AG08395 (cell line): ENCODE data around the gene ATAT1.

Source experiments
- DNase-seq: peaks from one replicate; pipeline ENCODE4 v3.0.0; 2012; ENCODE audit warnings: mixed read lengths, low spot score

Gene ATAT1

DNA sequence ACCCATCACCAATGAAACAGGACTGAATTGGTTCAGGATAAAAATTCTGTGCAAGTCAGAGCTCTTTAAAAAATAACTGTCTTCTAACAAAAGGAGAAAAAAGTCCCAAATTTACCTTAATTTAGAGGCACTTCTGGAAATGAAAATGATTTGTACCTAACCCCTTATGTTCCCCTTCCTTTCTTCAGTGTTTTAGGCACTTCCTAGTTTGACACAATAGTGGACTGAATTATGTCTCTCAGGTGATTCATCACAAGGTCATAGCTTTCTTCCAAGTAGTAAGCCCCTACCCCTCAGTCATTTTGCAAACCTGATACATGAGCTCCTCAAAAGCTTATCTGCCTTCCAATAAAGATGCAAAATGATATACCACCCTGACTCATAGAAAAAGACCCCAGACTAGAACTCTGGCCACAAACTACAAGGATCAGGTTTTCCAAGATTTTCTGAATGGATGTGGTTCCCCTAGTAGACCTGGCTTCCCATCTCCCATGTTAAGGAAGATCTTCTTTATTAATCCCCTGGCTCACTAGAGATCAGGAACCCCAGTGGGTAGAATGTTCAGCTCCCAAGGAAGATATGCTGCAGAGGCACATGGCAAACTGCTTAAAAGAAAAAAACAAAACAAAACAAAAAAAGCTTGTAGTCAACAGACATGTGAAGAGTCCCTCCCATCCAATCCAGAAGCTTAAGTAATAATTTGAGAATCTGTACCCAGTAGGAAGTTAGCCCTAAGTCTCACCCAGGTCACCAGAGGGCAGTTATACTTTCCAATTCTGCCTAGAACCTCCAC is 13.2 kb upstream of the ATAT1 start:
- DNase-seq = no peak

DNA sequence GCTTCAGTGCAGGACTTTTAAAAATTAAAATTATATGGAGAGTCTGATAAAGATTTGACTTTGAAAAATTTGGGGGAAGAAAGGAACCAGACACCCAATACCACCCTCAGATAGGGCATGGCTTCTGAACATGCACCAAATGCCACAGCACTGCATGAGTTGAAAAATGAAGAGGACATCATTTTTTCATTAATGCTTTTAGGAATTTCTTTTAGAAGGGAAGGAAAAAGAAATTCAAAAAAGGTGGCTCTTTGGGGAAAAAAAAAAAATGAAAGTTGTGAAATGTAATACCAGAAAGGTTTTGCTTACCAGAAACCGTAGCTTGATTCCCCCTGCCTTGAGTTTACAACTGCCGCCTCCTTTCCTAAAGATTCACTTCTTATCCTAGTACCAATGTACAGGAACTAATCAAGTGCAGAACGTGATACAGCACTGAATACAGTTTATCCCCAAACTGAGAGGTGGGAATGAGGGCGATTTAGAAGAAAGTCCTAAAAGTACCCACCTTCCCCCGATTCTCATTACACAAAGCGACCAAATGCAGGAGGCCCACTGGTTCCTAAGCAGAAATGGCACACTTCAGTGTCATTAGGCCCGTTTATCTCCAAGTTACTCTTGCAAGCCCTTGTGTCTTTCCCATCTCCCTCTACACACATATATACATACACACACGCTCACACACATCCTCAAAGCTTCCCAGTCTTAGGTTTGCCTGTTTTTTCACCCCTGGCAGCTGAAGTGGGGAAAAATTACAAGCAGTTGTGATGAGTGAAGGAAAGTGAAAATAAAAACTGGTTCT is 12.4 kb upstream of the ATAT1 start:
- DNase-seq = no peak

DNA sequence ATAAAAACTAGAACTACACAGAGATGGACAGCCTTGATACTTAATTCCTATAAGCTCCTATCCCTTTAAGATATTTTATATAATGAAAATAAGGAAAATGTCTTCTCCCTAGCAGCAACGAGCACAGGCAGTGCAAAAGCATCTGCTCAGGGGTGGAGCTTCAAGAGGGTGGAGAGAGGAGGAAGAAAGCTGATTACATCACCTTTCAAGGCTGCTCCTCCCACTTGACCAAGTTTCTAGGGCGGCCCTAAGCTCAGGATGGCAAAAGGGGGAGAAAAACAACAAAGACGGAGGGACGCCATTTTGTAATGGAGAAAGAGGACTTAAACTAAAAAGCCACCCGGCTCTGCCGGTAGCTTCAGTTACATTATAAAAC is 11.8 kb upstream of the ATAT1 start:
- peak; percentile 93 for DNase-seq

DNA sequence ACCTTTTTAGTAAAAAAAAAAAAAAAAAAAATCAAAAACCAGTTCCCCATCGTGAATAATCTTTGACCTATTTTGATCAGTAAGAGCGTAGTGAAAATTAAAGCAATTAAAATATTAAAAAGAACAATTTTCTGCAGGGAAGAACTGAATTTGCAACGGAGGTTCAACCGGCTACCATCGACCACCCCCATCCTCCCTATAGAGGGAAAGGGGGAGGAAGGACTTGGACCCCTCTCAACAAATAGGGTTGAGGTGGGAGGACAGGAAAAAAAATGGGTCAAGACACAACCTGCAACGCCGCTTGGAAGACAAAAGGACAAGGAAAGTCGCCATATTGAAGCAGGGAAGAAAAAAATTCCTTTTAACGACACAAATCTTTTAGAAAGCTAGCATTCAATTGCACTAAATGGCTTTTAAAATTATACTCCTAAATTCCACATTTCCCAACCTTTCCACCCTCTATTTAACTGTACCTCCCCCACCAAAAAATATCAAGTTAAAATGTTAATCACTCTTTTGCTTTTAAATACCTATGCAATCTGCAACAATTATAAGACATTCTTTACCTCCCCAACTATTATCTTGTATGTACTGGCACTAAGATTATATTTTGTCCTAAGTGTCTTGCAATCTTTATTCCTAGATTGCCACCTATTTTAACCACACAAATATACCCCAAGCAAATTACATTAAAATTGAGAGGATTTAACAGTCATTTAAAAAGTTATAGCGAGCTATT is 11.3 kb upstream of the ATAT1 start:
- peak; percentile 51 for DNase-seq

DNA sequence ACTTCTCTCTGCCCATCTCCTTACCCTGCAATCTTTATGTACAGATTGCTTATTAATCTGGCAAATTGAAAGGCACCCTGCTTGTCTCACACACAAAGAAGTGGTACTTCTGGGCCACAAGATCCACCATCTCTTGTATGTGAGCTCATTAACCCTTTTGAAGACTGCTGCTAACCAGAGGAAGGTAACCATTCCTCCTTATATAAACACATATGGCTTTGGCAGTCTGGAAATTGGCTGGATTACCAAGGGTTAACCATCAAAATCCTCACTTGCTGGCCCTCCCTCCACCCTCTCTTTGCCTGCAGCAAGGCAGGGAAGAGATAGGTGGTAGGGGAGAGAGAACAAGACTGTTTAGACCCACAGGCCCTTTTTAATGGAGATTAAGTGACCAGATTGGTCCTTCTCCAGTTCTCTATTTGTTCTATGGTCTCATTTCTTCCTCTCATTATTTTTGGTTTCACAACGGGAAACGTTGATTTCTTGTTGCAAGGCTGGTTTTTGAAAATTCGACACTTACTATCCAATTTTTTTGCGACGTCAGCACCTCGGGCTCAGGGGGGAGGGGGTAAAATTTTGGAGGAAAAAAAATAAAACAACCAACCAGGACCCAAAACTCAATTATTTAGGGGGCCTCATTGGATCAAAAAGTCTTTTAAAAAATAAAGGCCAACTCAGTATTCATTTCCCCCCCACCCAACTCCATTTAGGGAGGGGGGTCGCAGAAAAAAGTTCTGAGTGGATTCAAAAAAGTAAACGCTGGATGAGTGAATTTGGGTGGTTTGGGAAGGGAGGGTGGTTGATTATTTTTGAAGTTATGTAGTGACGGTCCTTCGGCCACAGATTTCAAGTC is 10.5 kb upstream of the ATAT1 start:
- no peak for DNase-seq

DNA sequence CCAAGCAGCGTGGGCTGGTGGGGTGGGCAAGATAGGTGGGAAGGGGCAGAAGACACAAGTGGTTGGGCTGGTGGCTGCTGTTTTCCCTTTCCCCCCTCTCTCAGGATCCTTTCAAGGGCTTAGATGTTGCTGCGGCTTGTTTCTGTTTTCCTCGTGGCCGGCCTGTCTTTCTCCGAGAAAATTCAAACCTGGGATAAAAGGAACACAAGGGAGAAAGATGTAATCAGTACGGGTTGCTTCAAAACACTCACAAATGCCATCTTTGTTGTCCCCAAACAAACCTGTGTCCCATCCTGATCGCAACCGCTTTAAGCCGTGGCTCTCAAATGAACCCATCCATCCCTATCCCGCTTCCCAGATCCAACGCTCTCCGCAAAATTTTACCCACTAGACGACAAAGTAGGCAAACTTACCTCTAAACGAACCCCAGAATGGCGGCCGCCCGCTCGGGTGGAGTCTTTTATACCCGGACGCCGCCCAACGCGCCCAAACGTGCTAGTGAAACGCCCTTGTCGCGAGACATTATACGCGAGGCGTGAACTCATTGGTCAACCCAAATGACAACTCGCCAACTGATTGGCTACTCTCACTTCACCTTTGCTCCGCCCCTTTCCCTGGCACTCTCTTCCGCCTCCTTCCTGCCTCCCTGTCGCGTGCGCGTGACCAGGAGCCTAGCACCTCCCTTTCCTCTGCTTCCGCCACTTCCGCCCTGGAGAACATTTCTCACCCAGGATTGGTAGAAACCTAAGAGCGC is 9.7 kb upstream of the ATAT1 start, which contains the start of gene PPP1R10:
TSS of gene PPP1R10 (minus strand) at position 433 of the 754 bp plus-strand sequence. CDS start 7,299 bp downstream, outside the sequence.
- peak; percentile 97 for DNase-seq

DNA sequence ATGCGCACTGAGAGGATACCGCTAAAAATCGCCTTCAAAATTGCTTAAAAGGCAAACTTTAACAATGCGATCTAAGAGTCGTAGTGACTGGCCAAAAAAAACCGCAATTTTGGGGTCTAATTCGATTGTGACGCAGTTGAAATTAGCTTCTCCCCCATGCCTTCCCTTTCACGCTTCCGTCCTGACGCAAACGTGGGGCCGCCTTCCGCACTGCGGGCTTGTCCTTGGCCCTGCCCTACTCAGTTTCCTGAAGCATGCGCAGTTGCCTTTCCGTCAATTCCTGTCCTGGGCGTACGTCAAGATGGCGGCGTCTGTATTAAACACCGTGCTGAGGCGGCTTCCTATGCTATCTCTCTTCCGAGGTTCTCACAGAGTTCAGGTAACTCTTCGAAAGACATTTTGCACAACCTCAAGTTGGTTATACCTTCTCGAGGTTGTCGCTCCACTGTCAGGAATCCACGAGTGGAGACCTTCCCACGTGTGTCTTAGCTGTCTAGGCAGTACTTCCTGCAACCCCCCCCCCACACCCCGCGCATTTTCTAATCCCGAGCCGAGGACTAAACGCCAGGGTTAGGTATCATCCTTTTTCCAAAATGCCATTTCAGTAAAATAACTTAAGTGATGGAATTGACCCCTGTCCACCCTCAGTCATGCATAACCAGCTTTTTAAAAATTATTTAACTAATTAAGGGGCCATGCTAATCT is 9.0 kb upstream of the ATAT1 start, which contains the start of gene MRPS18B:
TSS of gene MRPS18B (plus strand) at position 276 of the 705 bp plus-strand sequence. CDS start at position 302, 26 bp downstream.
- DNase-seq = peak; percentile 96

DNA sequence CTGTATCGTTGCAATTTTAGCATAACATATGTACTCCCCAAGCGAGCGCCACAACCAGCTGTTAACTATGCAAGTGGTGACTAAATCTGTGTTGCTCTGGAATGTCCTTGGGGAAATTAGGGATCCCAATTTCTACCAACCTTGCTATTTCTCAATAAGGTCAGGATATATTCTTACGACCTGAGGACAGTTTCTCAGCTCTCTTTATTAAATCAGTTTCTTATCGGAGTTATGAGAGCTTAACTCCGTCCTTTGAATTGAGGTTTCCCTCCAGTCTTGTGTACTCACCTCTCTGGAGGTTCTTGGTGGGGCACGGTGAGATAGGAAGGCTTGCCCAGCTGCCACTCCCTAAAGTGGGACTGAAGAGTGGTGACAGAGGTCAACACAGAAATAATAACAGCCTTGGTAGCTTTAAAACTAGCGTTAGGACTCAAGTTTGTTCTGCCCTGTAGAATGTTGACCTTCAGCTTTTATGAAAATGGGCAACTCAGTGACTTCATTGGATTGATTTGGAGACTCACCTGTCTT is 8.3 kb upstream of the ATAT1 start:
- no peak for DNase-seq

DNA sequence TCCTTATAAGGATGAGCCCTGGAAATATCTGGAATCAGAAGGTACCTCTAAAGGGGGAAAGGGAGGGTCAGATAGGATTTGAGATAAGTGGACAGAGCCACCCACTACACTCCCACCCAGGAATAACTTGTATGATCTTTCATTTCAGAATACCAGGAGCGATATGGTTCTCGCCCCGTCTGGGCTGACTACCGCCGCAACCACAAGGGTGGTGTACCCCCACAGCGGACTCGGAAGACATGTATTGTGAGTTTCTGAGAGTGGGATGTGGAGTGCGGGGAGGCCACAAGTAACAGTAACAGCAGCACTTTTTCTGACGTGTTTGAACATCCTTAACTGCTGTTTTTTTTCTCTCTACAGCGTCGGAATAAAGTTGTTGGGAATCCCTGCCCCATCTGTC is 7.1 kb upstream of the ATAT1 start:
- DNase-seq = no peak

DNA sequence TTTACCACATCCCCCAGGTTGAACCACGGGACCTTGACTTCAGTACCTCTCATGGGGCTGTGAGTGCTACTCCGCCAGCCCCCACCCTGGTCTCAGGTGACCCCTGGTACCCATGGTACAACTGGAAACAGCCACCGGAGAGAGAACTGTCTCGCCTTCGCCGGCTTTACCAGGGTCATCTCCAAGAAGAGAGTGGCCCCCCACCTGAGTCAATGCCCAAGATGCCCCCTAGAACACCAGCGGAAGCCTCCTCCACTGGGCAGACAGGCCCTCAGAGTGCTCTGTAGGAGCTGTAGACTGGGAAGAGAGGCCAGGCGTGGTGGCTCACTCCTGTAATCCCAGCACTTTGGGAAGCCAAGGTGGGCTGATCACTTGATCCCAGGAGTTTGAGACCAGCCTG is 1.2 kb upstream of the ATAT1 start:
- no peak for DNase-seq

DNA sequence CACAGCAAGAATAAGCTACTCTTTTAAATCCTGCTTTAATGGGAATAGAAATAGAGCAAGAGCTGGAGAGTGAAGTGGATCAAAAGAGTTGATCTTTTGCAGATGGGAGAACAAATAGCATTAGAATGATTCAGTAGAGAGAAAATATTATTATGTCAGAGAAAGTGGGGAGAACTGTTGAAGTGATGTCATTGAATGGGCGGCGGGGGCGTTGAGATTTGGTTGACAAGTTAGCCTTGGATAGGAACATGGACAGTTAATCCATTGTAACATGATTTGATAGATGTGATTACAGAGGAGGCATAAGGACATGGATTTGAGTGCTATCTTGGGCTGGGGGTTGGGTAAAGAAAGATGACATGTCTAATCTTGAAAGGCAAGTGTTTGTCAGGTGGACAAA is 9.2 kb downstream of the ATAT1 start:
- no peak for DNase-seq

DNA sequence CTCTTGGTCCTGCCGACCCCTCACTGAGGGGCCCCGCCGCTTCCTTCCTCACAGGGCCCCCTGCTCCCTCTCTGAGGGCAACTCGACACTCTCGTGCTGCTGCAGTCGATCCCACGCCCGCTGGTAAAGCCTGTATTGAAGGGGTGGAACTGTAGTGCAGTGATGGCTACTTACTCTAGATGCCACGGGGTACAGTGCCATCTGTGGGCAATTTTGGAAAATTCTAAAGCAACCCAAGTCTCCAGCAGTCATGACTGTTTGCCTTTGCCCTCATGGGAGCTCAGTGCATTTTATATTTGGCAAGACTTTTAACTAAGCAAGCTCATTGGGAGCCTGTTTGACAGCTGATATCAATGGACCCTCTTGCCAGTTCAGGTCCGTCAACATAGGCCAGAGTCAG is 13.8 kb downstream of the ATAT1 start:
- no peak for DNase-seq

DNA sequence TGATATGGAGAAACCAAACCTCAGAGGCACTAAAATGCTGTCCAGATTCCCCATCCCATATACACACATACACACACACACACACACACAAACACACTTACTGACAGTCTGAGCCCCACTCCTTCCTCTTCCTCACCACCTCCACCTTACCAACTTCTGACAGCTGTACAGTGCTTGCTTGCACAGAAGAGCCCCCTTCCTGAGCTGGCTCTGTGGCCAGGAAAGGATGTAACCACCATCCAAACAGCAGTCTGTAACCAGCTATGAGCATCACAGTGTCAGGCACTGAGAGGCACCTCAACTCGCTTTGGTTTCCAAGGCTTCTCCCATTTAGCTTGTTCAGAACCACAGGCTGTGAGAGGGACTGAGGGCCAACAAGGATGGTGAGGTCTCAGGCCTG is 14.4 kb downstream of the ATAT1 start:
- no peak for DNase-seq

DNA sequence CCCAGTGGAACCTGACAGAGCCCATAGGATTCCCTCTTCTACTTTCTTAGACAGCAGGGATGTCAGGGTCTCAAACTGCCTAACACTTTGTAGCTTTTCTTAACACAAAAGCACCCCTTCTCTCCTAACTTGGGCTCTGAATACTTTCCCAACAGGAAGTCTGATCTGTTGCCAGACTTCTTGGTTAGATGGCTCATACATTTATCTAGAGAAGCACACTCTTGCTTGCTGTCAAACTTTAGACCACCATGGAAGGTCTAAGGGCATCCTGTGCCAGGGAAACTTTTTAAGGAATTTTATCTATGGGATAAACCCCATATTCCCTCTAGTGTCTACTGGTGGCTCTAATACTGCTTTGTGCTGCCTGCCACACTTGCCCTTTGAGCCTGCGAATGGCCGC is 17.0 kb downstream of the ATAT1 start:
- DNase-seq = no peak

DNA sequence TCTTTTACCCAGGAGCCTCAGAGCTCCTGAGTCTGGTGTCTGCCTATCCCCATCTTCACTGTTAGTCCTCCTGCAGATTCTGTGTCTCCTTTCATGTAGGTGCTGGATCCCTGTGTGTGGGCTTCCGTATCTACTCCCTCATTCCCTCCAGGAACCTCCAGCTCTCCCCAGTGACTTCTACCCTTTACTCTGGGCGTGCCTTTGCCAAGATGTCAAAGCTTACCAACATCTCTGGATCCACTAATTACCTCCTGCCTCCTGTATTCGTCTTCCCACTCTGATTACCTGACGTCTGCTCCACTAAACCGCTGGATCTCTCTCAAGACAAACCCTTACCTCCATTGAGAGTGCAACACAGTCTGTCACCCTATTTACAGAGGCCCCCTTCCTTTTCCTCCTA is 18.1 kb downstream of the ATAT1 start:
- no peak for DNase-seq

DNA sequence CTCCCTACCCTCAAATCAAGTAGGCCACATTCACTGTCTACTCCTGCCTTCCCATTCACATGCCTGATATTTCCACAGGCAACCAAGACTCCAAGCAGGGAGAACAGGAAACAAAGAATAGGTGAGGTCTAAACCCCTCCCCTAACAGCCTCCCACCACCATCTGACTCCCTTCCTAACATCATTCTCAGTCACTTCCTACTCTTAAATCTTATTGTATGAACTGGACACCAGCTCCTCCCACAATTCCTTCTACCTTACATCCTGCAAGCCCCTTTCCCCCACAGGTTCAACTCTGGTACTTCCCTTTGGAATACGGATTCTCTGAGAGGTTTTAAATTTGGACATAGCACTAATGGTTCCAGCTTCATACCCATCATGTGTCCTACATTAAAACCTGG is 19.3 kb downstream of the ATAT1 start:
- DNase-seq = no peak

DNA sequence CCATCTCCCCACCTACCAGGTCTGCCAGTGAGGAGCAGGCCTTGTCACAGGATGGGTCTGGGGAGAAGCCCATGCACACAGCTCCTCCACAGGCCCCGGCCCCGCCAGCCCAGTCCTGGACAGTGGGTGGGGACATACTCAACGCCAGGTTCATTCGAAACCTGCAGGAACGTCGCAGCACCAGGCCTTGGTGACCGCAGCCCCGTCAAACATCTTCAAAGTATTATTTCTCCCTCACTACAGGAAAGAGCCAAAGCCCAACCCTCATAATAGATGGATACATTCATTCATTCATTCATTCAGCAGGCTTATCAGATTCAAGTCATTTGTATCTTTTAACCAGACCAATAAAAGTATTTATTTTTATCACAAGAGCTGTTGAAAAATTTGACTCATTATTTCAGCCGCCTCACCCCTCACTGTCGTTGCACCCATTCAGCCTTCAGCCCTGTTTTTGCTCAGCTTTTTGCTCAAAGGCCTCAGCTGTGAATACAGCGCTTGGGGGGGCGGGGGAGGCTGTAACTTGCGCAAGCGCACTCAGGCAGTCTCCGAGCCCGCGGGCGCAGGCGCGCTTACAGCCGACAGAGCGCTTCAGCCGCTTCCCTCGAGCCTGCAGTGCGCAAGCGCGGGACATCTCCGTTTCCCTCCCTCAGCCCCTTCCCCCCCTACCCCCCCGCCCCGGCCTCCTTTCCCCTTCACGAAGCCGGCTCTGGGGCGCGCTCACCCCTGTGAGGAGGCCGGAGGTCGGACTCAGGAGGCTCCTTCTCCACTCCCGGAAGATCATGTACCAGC is 20.0 kb downstream of the ATAT1 start, which contains the start of gene C6orf136:
TSS of gene C6orf136 (plus strand) at position 684 of the 792 bp plus-strand sequence. CDS start at position 783, 99 bp downstream.
- DNase-seq = peak; percentile 99

DNA sequence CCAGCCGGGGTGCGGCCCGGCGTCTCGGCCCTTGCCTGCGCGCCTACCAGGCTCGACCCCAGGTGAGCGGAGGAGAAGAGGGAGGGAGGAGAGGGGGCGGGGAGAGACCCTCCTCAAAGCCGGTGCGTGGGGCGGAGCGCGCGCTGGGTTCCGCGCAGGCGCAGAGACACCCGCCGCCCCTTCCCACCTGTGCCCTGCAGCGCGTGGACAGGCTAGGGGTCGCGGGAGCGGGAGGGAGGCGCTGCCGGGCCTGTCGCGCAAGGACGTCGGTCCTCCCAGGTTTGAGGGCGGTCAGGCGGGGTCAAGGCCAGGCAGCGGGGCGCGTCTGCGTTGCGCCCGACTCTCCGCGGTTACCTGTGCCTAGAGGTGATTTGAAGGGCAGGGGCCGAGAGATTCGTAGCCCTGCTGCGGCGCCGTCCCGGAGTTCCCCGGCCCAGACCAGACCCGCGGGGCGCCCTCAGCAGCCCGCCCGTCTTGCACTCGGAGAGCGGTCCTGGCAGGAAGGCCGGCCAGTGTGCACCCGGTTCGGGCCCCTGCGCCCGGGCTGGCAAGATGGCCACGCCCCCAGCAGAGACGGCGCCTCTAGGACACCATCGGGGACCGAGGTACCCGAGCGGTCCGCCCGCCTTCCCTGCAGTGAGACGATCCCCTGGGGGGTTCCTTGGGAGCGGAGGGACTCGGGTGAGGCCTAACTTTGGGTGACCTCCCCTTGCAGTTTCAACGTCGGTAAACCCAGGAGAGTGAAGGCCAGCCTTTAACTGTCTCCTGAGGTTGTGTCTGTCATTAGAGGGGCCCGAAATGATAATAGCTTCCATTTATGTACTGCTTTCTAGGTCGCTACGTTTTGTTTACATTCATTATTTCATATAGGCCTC is 20.8 kb downstream of the ATAT1 start:
- peak; percentile 81 for DNase-seq
